ENCODE measurements around the gene TTC7B.

Gene TTC7B

DNA sequence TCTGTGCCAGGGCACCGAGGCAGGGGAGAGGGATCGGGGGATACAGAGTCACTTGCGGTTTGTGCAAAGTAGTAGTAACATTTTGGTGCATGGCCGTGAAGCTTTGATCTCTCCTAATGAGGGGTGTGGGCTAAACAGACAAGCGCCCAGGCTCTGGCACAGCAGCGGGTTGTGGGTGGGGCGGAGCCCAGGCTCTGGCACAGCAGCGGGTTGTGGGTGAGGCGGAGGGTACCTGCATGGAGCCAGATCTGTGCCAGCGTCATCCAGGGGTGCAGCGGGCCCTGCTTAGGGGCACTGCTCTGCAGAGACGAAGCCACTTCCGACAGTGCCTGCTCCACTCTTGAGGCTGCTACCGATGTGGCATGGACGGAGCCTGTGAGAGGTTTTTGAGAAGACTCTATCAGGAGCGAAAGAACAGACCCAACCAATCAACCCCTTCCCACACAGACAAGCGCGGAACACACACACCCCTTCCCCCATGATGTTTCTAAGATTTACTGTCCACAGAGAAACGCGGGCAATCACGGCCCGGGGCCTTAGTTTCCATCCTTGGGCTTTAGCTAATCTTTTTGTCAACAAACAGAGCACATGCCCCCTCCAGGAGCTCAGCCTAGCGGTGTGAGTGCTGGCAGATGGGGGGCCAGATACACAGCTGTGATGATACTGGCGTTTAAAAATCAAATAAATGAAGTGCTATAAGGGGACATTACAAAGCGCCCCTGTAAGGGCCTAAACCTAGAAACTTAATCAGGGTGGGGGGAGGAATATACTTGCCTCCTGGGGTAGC is 222.8 kb downstream of the TTC7B start:
- no peak for DNase-seq
- H2BK5ac ChIP-seq (ENCODE audit: low read length) = no peak overlapping the region
- H3K9ac ChIP-seq (ENCODE audit: low read length) = no peak overlapping the region
- no peak overlapping the region for H3K23ac ChIP-seq (ENCODE audit: low read length)
- H3K36me3 ChIP-seq (ENCODE audit: control insufficient read depth, insufficient read depth, low read length) = no peaks in the 10 kb centered on the region
- no peak overlapping the region for H3K56ac ChIP-seq (ENCODE audit: low read length)
- H3K27me3 ChIP-seq (ENCODE audit: insufficient read depth, low read length, poor library complexity) = no peaks in the 10 kb centered on the region
- no peaks in the 10 kb centered on the region for H3K79me1 ChIP-seq (ENCODE audit: low read length)
- no peak overlapping the region for H4K8ac ChIP-seq (ENCODE audit: low read depth, low read length)
- H3K79me2 ChIP-seq (ENCODE audit: control insufficient read depth, insufficient read depth, low read length) = no peaks in the 10 kb centered on the region
- no peak overlapping the region for H2BK120ac ChIP-seq (ENCODE audit: low read depth, low read length)
- H3K4me2 ChIP-seq (ENCODE audit: low read length) = no peak overlapping the region
- H3K4ac ChIP-seq (ENCODE audit: low read depth, low read length) = no peak overlapping the region
- H3K4me3 ChIP-seq (ENCODE audit: low read length) = no peak overlapping the region
- WGBS (ENCODE audit: extremely low coverage, insufficient coverage, low lambda C conversion rate) = no CpG with 5 or more reads among the region's 25 CpGs
- no peak overlapping the region for H2AK5ac ChIP-seq (ENCODE audit: low read length)
- H2BK15ac ChIP-seq (replicated peaks; ENCODE audit: low read depth) = no peak overlapping the region
- H3K4me1 ChIP-seq (ENCODE audit: control insufficient read depth, low read depth, low read length) = no peaks in the 10 kb centered on the region
- H3K27ac ChIP-seq (ENCODE audit: low read depth, low read length) = no peak overlapping the region
- no peak overlapping the region for H4K5ac ChIP-seq (ENCODE audit: low read length)
- no peak overlapping the region for H3K18ac ChIP-seq (ENCODE audit: low read length)

DNA sequence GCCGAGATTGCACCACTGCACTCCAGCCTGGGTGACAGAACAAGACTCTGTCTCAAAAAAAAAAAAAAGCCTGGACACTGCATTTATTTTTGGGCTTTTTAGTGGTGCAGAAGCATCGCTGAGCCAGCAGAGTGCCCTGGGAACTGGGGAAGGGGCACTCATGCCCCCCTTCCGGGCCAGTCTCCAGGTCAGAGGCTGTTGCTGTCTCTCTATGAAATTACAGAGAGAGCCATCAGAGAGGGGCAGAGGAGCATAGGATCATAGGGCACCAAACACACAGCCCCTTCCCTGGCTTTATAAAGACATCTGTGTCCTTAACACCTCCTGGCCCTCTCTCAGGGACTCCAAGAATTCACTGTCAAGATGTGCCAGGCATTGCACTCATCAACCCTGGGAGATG is 223.6 kb downstream of the TTC7B start:
- no peaks in the 10 kb centered on the region for H3K27me3 ChIP-seq (ENCODE audit: insufficient read depth, low read length, poor library complexity)
- H4K5ac ChIP-seq (ENCODE audit: low read length) = no peak overlapping the region
- H2BK15ac ChIP-seq (replicated peaks; ENCODE audit: low read depth) = no peak overlapping the region
- no peak overlapping the region for H2AK5ac ChIP-seq (ENCODE audit: low read length)
- no peaks in the 10 kb centered on the region for H3K79me1 ChIP-seq (ENCODE audit: low read length)
- no peak overlapping the region for H2BK120ac ChIP-seq (ENCODE audit: low read depth, low read length)
- H3K4me3 ChIP-seq (ENCODE audit: low read length) = no peak overlapping the region
- H3K18ac ChIP-seq (ENCODE audit: low read length) = no peak overlapping the region
- H3K27ac ChIP-seq (ENCODE audit: low read depth, low read length) = no peak overlapping the region
- H3K9ac ChIP-seq (ENCODE audit: low read length) = no peak overlapping the region
- no peak for DNase-seq
- H3K23ac ChIP-seq (ENCODE audit: low read length) = no peak overlapping the region
- no peaks in the 10 kb centered on the region for H3K79me2 ChIP-seq (ENCODE audit: control insufficient read depth, insufficient read depth, low read length)
- H3K4ac ChIP-seq (ENCODE audit: low read depth, low read length) = no peak overlapping the region
- no peaks in the 10 kb centered on the region for H3K4me1 ChIP-seq (ENCODE audit: control insufficient read depth, low read depth, low read length)
- H3K4me2 ChIP-seq (ENCODE audit: low read length) = no peak overlapping the region
- no CpG with 5 or more reads among the region's 3 CpGs for WGBS (ENCODE audit: extremely low coverage, insufficient coverage, low lambda C conversion rate)
- no peak overlapping the region for H2BK5ac ChIP-seq (ENCODE audit: low read length)
- H4K8ac ChIP-seq (ENCODE audit: low read depth, low read length) = no peak overlapping the region
- H3K56ac ChIP-seq (ENCODE audit: low read length) = no peak overlapping the region
- no peaks in the 10 kb centered on the region for H3K36me3 ChIP-seq (ENCODE audit: control insufficient read depth, insufficient read depth, low read length)

DNA sequence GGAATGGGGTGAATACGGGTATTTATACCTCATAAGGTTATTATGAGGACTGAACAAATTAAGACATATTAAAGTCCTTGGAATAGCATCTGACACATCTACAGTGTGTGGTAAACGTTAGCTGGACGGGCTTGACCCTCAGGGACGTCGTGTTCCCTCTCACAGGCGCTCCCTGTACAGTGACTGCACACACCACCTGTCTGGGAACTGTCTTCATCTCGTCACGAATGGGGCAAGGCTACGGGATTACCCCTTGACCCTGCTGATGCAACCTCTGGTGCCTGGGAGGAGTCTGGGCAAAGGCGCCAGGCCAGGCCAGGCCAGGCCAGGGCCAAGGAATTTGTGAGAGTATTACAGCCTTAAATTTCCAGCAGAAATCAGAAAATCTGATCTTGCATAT is 228.3 kb downstream of the TTC7B start:
- Histone ChIP-seq H3K23ac (ENCODE audit: low read length) (no peak overlapping the region), H3K79me1 (ENCODE audit: low read length) (no peaks in the 10 kb centered on the region), H3K4me3 (ENCODE audit: low read length) (no peak overlapping the region), H2BK5ac (ENCODE audit: low read length) (no peak overlapping the region), H3K4ac (ENCODE audit: low read depth, low read length) (no peak overlapping the region), H4K5ac (ENCODE audit: low read length) (no peak overlapping the region), H2BK120ac (ENCODE audit: low read depth, low read length) (no peak overlapping the region), H3K4me1 (ENCODE audit: control insufficient read depth, low read depth, low read length) (no peaks in the 10 kb centered on the region), H3K56ac (ENCODE audit: low read length) (no peak overlapping the region), H3K18ac (ENCODE audit: low read length) (no peak overlapping the region), H3K36me3 (ENCODE audit: control insufficient read depth, insufficient read depth, low read length) (no peaks in the 10 kb centered on the region), H2BK15ac (replicated peaks; ENCODE audit: low read depth) (no peak overlapping the region), H3K4me2 (ENCODE audit: low read length) (no peak overlapping the region), H2AK5ac (ENCODE audit: low read length) (no peak overlapping the region), H4K8ac (ENCODE audit: low read depth, low read length) (no peak overlapping the region), H3K27ac (ENCODE audit: low read depth, low read length) (no peak overlapping the region), H3K9ac (ENCODE audit: low read length) (no peak overlapping the region), H3K27me3 (ENCODE audit: insufficient read depth, low read length, poor library complexity) (no peaks in the 10 kb centered on the region), H3K79me2 (ENCODE audit: control insufficient read depth, insufficient read depth, low read length) (no peaks in the 10 kb centered on the region)
- DNase-seq = no peak
- no CpG with 5 or more reads among the region's 10 CpGs for WGBS (ENCODE audit: extremely low coverage, insufficient coverage, low lambda C conversion rate)

DNA sequence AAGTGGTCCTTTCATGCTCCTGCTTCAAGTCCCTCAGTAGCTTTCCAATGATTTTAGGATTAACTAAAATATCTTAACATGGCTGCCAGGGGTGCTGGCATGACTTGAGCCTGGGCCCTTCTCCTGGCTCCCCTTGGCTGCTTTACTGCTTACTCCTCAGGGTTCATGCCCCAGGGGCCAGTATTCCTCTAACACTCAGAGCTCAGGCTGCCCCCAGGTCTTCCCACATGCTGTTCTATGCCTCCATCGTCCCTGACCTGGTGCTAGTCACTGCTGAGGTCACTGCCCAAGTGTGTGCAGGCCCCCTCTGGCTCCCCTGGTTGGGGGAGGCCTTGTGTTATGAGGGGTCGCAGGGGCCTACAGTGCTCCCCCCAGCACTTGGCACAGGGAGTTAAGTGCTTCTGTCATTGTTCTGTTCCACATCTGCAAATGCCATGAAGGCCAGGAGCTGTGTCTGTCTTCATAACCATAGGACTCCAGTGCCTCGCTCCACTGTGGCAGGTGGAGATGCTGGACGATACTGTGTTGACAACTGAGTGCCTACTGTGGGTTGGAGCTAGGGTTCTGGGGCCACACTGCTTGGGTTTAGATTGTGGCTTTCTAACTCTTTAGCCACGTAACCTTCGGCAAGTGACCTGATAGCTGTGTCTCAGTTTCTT is 228.8 kb downstream of the TTC7B start:
- Histone ChIP-seq H3K4me2 (ENCODE audit: low read length) (no peak overlapping the region), H3K79me2 (ENCODE audit: control insufficient read depth, insufficient read depth, low read length) (no peaks in the 10 kb centered on the region), H2BK5ac (ENCODE audit: low read length) (no peak overlapping the region), H3K27ac (ENCODE audit: low read depth, low read length) (no peak overlapping the region), H2AK5ac (ENCODE audit: low read length) (no peak overlapping the region), H3K18ac (ENCODE audit: low read length) (no peak overlapping the region), H3K4me3 (ENCODE audit: low read length) (no peak overlapping the region), H3K27me3 (ENCODE audit: insufficient read depth, low read length, poor library complexity) (no peaks in the 10 kb centered on the region), H3K4me1 (ENCODE audit: control insufficient read depth, low read depth, low read length) (no peaks in the 10 kb centered on the region), H2BK120ac (ENCODE audit: low read depth, low read length) (no peak overlapping the region), H3K36me3 (ENCODE audit: control insufficient read depth, insufficient read depth, low read length) (no peaks in the 10 kb centered on the region), H4K5ac (ENCODE audit: low read length) (no peak overlapping the region), H2BK15ac (replicated peaks; ENCODE audit: low read depth) (no peak overlapping the region), H3K4ac (ENCODE audit: low read depth, low read length) (no peak overlapping the region), H3K9ac (ENCODE audit: low read length) (no peak overlapping the region), H4K8ac (ENCODE audit: low read depth, low read length) (no peak overlapping the region), H3K79me1 (ENCODE audit: low read length) (no peaks in the 10 kb centered on the region), H3K56ac (ENCODE audit: low read length) (no peak overlapping the region), H3K23ac (ENCODE audit: low read length) (no peak overlapping the region)
- no peak for DNase-seq
- WGBS (ENCODE audit: extremely low coverage, insufficient coverage, low lambda C conversion rate) = no CpG with 5 or more reads among the region's 6 CpGs

DNA sequence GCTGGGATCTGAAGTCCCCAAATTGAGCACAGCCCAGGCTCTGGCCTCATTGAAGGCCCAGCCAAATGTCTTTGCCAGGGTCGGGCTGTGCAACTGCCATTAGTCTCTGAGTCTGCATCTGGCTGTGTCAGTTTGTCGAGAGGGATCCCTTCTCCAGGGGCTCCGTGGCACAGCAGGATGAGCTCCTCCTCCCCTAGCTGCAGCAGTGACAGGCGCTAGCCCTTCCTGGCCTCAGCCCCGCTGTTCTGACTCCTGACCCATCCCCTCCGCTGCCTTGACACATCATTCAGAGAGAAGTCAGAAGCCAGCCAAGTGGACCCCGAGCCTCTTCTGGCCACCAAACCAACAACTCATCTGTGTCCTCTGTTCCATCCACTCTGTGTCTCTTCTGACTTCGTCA is 231.1 kb downstream of the TTC7B start:
- Histone ChIP-seq H3K4me3 (ENCODE audit: low read length) (no peak overlapping the region), H3K4ac (ENCODE audit: low read depth, low read length) (no peak overlapping the region), H3K4me1 (ENCODE audit: control insufficient read depth, low read depth, low read length) (no peaks in the 10 kb centered on the region), H3K79me2 (ENCODE audit: control insufficient read depth, insufficient read depth, low read length) (no peaks in the 10 kb centered on the region), H2BK15ac (replicated peaks; ENCODE audit: low read depth) (no peak overlapping the region), H3K36me3 (ENCODE audit: control insufficient read depth, insufficient read depth, low read length) (no peaks in the 10 kb centered on the region), H2AK5ac (ENCODE audit: low read length) (no peak overlapping the region), H4K5ac (ENCODE audit: low read length) (no peak overlapping the region), H3K27ac (ENCODE audit: low read depth, low read length) (no peak overlapping the region), H3K27me3 (ENCODE audit: insufficient read depth, low read length, poor library complexity) (no peaks in the 10 kb centered on the region), H2BK120ac (ENCODE audit: low read depth, low read length) (no peak overlapping the region), H3K79me1 (ENCODE audit: low read length) (no peaks in the 10 kb centered on the region), H3K9ac (ENCODE audit: low read length) (no peak overlapping the region), H2BK5ac (ENCODE audit: low read length) (no peak overlapping the region), H3K23ac (ENCODE audit: low read length) (no peak overlapping the region), H3K56ac (ENCODE audit: low read length) (no peak overlapping the region), H3K18ac (ENCODE audit: low read length) (no peak overlapping the region), H3K4me2 (ENCODE audit: low read length) (no peak overlapping the region), H4K8ac (ENCODE audit: low read depth, low read length) (no peak overlapping the region)
- no peak for DNase-seq
- no CpG with 5 or more reads among the region's 8 CpGs for WGBS (ENCODE audit: extremely low coverage, insufficient coverage, low lambda C conversion rate)
